Calu3 (cell line): Measurements from ENCODE around the gene DUS2. TPM values are rescaled to one million over a fixed set of nuclear protein-coding genes. Genes with fewer than 3 reads are reported as not detected.

Source experiments
- BruUV-seq: library from RNA; stranded (reverse); fragments of 400-500 nt; replicated peaks from 2 replicates; lab custom pipeline; 2021; lab: Mats Ljungman, UMichigan
- CTCF ChIA-PET: fragments of 300-600 bp; sonication (Branson Sonifier 250); formaldehyde crosslinking; loops from one replicate; lab custom pipeline; 2022; ENCODE audit warnings: antibody characterized with exemption; lab: Charles Lee
- DNase-seq: peaks from one replicate; pipeline ENCODE4 v3.0.0; 2022
- H3K27ac Mint-ChIP-seq: one replicate; pipeline ENCODE4 v1.8.0; 2022; ENCODE audit warnings: mixed read lengths; ENCODE audit not compliant: unreplicated experiment
- H3K27me3 Mint-ChIP-seq: one replicate; pipeline ENCODE4 v1.8.0; 2022; ENCODE audit warnings: mixed read lengths; ENCODE audit not compliant: unreplicated experiment
- H3K36me3 Mint-ChIP-seq: one replicate; pipeline ENCODE4 v1.8.0; 2022; ENCODE audit warnings: mild to moderate bottlenecking, moderate library complexity, mixed read lengths; ENCODE audit not compliant: insufficient read depth, unreplicated experiment
- H3K4me1 Mint-ChIP-seq: one replicate; pipeline ENCODE4 v1.8.0; 2022; ENCODE audit warnings: mild to moderate bottlenecking, low read depth, mixed read lengths; ENCODE audit not compliant: unreplicated experiment
- H3K4me3 Mint-ChIP-seq: one replicate; pipeline ENCODE4 v1.8.0; 2022; ENCODE audit warnings: mild to moderate bottlenecking, low read depth, moderate library complexity, mixed read lengths; ENCODE audit not compliant: unreplicated experiment
- H3K9me3 Mint-ChIP-seq: one replicate; pipeline ENCODE4 v1.8.0; 2022; ENCODE audit warnings: low read depth, mixed read lengths; ENCODE audit not compliant: unreplicated experiment
- CTCF ChIP-seq: fragments of 200-600 bp; IDR thresholded peaks from one replicate; pipeline ENCODE4 v1.8.0; 2022; ENCODE audit warnings: antibody characterized with exemption; ENCODE audit not compliant: unreplicated experiment
- intact Hi-C: fragments of 100-400 bp; cut with micrococcal nuclease; formaldehyde crosslinking; loops from one replicate; pipeline ENCODE4 v1.10.0; 2022; ENCODE audit not compliant: unreplicated experiment
- total RNA-seq: library from RNA; stranded (reverse); gene quantifications from 2 replicates; pipeline ENCODE4 v1.2.3, GENCODE V29; 2022

Gene DUS2
- total RNA-seq, 1 experiment from 2014 or later: 33.5 TPM

- H3K36me3 Mint-ChIP-seq: peaks cover 28% of the 10 kb centered on the region
- H3K9me3 Mint-ChIP-seq: no peaks in the 10 kb centered on the region
- peaks cover 20% of the 10 kb centered on the region for H3K4me1 Mint-ChIP-seq
- BruUV-seq: no TSS peak
- peak overlapping the region; percentile 84 for H3K4me3 Mint-ChIP-seq
- peak; percentile 86 for DNase-seq
- CTCF ChIA-PET: interaction anchor here (0.5 to 1.7 kb wide), 17 partner anchors 9 to 903 kb away, joined by 3 to 11 read pairs (median 3); partner anchors contain the start of gene PSMB10
- peak overlapping the region; percentile 75 for H3K27ac Mint-ChIP-seq
- intact Hi-C loops: loop anchor here (5.0 kb wide), 2 partner anchors 43 to 277 kb away; partner anchors contain the start of genes RANBP10 and TSNAXIP1
- TF ChIP-seq CTCF: no peak
- no peaks in the 10 kb centered on the region for H3K27me3 Mint-ChIP-seq
Measured at GRCh38 chr16:68084504-68085258, 61.6 kb downstream of the DUS2 start.

GRCh38 chr16:68085259-68086071 lies 62.4 kb downstream of the DUS2 start, which contains the start of gene NFATC3:
TSS of gene NFATC3 (plus strand) at chr16:68085370. CDS start at chr16:68085682, 312 bp downstream.
- Mint-ChIP-seq H3K36me3 (peaks cover 28% of the 10 kb centered on the region), H3K4me3 (peak within 1 kb of the TSS; percentile 84), H3K9me3 (no peaks in the 10 kb centered on the region), H3K4me1 (peaks cover 28% of the 10 kb centered on the region), H3K27me3 (no peaks in the 10 kb centered on the region), H3K27ac (peak within 1 kb of the TSS; percentile 75)
- BruUV-seq: no TSS peak
- intact Hi-C loops: loop anchor here (2.0 to 5.0 kb wide), 2 partner anchors 42 to 143 kb away; no protein-coding TSS in a partner anchor
- no peak for TF ChIP-seq CTCF
- DNase-seq: peak; percentile 99
- CTCF ChIA-PET: interaction anchor here (0.6 to 1.7 kb wide), 13 partner anchors 10 to 903 kb away, joined by 3 to 11 read pairs (median 4); partner anchors contain the start of gene PSMB10

- CTCF ChIA-PET: interaction anchor here (0.6 to 1.7 kb wide), 4 partner anchors 8 to 1844 kb away, joined by 3 to 6 read pairs (median 3); no protein-coding TSS in a partner anchor
- intact Hi-C loops: loop anchor here (2.0 to 5.0 kb wide), 2 partner anchors 41 to 142 kb away; no protein-coding TSS in a partner anchor
- H3K4me3 Mint-ChIP-seq: peak overlapping the region; percentile 84
- H3K4me1 Mint-ChIP-seq: peaks cover 37% of the 10 kb centered on the region
- peak overlapping the region; percentile 75 for H3K27ac Mint-ChIP-seq
- no peaks in the 10 kb centered on the region for H3K9me3 Mint-ChIP-seq
- no peak for TF ChIP-seq CTCF
- peaks cover 28% of the 10 kb centered on the region for H3K36me3 Mint-ChIP-seq
- no peaks in the 10 kb centered on the region for H3K27me3 Mint-ChIP-seq
- no TSS peak for BruUV-seq
- DNase-seq: no peak
Measured at GRCh38 chr16:68086336-68086841, 63.3 kb downstream of the DUS2 start.

- no TSS peak for BruUV-seq
- Mint-ChIP-seq H3K9me3 (no peaks in the 10 kb centered on the region), H3K27ac (peak overlapping the region; percentile 75), H3K4me1 (peaks cover 42% of the 10 kb centered on the region), H3K27me3 (no peaks in the 10 kb centered on the region), H3K4me3 (peak overlapping the region; percentile 84), H3K36me3 (peaks cover 28% of the 10 kb centered on the region)
- no peak for TF ChIP-seq CTCF
- CTCF ChIA-PET: interaction anchor here (0.6 to 0.7 kb wide), 2 partner anchors 8 to 1844 kb away, joined by 3 read pairs; no protein-coding TSS in a partner anchor
- intact Hi-C loops: loop anchor here (2.0 to 5.0 kb wide), 2 partner anchors 40 to 142 kb away; no protein-coding TSS in a partner anchor
- DNase-seq: no peak
Measured at GRCh38 chr16:68086860-68087268, 63.8 kb downstream of the DUS2 start.
